ENCODE data around the gene DESI1. TPM values are rescaled to one million over a fixed set of nuclear protein-coding genes. Genes with fewer than 3 reads are reported as not detected.
"Not testable (repeated sequence)": the region's sequence is repeated elsewhere in the genome, so short reads cannot be mapped to it uniquely, and the experiment has no call there.

DESI1 gene
- total RNA-seq, 1 donor from 2014 or later: 40.5 TPM

- ATAC-seq (peak; percentile 87), DNase-seq (ENCODE audit: low spot score) (peak; percentile 100)
Observed at GRCh38 chr22:41589391-41590241, 31.2 kb downstream of the DESI1 start, which contains the start of gene PMM1. Gene PMM1, minus strand, starts transcription at chr22:41589840. Its CDS starts 35 bp downstream, at chr22:41589805.

DNA sequence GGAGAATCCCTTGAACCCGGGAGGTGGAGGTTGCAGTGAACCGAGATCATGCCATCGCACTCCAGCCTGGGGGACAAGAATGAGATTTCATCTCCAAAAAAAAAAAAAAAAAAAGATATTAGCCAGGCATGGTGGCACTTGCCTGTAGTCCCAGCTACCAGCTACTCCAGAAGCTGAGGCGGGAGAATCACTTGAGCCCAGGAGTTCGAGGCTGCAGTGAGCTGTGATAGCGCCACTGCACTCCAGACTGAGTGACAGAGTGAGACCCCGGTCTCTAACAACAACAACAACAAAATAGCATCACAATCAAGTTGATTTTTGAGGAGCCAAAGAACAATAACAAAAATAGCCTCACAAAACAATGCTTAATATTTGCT, 33.5 kb downstream of the DESI1 start:
- no peak for ATAC-seq

GRCh38 chr22:41585898-41586297, 34.9 kb downstream of the DESI1 start:
- no peak for ATAC-seq
- DNase-seq (ENCODE audit: low spot score): no peak

More for the DNA sequence above, 33.5 kb downstream of the DESI1 start:
- DNase-seq (ENCODE audit: low spot score): no peak

- ATAC-seq (no peak), DNase-seq (ENCODE audit: low spot score) (no peak)
Observed at GRCh38 chr22:41584881-41585280, 36.0 kb downstream of the DESI1 start.

- no peak for DNase-seq (ENCODE audit: low spot score)
- ATAC-seq: no peak
Observed at GRCh38 chr22:41582694-41583093, 38.1 kb downstream of the DESI1 start.

GRCh38 chr22:41579997-41580355, 40.9 kb downstream of the DESI1 start:
- ATAC-seq (no peak), DNase-seq (ENCODE audit: low spot score) (no peak)

DNA sequence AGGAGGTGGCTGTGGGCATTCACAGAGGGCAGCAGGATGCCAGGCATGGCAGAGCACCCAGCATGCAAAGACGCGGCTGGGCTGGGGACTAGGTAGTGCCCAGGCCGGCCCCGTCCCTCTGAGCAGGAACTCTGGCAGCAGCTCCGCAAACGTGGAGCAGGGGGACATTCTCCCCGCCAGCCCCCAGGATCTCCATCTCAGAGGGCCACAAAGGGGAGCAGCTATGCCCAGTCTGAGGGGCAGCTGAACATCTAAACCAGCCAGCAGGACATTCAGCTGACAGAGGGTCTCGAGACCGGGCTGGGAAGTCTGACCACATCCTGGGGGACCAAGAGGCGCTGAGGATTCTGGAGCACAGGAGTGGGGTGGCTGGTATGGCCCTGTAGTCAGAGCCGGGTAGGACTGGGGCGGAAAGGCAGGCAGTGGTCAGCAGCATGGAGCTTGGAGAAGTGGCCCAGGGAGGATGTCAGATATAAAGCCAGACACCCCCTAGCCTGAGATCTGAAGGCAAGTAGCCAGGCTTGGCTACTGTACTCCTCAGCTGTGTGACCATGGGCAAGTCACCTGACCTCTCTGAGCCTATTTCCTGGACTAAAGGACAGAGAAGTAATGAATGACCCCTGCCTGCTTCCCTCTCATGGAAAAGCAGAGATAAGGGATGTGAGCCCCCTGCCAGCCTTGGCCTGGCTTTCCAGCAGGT, 41.4 kb downstream of the DESI1 start:
- ATAC-seq: no peak

DNA sequence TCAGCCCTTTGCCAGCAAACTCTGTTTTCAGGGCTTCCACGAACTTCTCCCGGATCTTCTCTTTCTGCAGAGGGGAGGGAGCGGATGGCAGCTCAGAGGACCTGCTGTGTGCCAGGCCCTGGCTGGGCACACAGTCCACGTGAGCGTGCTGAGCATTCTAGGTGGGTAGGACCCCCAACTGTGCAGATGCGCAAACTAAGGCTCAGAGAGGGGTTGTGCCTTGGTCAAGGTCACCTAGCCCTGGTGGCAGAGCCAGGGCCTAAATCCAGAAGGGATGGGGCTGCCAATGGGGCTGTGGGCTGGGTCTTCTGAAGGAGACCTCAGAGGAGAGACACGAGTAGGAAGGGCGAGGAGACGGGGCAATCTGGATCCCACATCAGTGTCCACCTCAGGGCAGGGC, 42.0 kb downstream of the DESI1 start:
- DNase-seq (ENCODE audit: low spot score): no peak
- ATAC-seq: no peak

More for the DNA sequence above, 41.4 kb downstream of the DESI1 start:
- DNase-seq (ENCODE audit: low spot score): no peak

- DNase-seq (ENCODE audit: low spot score) (no peak), ATAC-seq (no peak)
Observed at GRCh38 chr22:41578114-41578513, 42.7 kb downstream of the DESI1 start.

GRCh38 chr22:41576877-41577276, 44.0 kb downstream of the DESI1 start:
- peak; percentile 85 for ATAC-seq
- peak; percentile 64 for DNase-seq (ENCODE audit: low spot score)

- DNase-seq (ENCODE audit: low spot score) (no peak), ATAC-seq (no peak)
Observed at GRCh38 chr22:41575533-41575932, 45.3 kb downstream of the DESI1 start.

DNA sequence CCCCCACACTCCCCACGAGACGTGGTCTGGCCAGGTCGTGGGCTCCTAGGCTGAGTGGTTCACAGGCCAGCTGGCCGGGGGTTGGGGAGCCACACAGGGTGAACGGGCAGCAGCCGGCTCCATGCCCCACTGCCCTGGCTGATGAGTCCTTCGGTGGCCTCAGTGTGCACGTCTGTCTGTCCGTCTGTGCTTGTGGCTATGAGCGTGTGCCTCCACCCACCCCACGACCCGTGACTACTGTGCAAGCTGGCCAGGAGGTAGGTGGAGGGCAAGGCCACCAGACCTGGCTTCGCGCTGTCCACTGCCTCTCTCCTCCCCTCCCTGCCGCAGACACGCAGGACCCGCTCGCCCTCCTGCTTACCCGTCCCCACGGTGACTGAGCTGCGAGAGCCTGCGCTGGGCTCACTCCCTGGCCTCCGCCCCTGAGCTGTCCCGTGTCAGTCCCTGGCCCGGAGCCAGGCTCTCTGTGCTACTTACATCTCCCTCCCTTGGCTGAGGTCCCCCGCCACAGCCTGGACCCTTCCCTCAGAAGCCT, 45.9 kb downstream of the DESI1 start:
- peak; percentile 3 for ATAC-seq
- no peak for DNase-seq (ENCODE audit: low spot score)

- no peak for ATAC-seq
- no peak for DNase-seq (ENCODE audit: low spot score)
Observed at GRCh38 chr22:41573677-41574076, 47.2 kb downstream of the DESI1 start.

GRCh38 chr22:41572305-41572704, 48.5 kb downstream of the DESI1 start:
- not testable (repeated sequence) for ATAC-seq; DNase-seq (ENCODE audit: low spot score)

GRCh38 chr22:41571786-41572185, 49.1 kb downstream of the DESI1 start:
- ATAC-seq (no peak), DNase-seq (ENCODE audit: low spot score) (no peak)

DNA sequence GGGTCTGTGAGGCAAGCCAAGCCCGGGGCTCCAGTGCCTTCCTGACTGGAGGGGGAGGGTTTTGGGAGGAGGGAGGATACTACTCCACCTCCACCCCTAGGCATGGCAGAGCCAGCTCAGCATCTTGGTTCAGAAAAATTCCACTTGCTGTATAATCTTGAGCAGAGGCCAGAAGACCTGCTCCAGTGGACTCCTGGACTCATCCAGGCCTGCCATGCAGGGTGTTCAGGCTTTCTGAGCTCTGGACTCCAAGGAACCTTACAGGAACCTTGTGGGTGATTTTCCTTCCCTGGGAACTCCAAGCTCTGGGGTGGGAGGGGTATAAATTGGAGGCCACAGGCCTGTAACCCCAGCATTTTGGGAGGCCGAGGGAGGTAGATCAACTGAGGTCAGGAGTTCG, 50.6 kb downstream of the DESI1 start:
- DNase-seq (ENCODE audit: low spot score) (no peak), ATAC-seq (no peak)

- ATAC-seq (no peak), DNase-seq (ENCODE audit: low spot score) (no peak)
Observed at GRCh38 chr22:41568811-41569210, 52.0 kb downstream of the DESI1 start.

GRCh38 chr22:41567512-41567768, 53.4 kb downstream of the DESI1 start:
- DNase-seq (ENCODE audit: low spot score) (no peak), ATAC-seq (no peak)

GRCh38 chr22:41565403-41566054, 55.3 kb downstream of the DESI1 start:
- peak; percentile 31 for ATAC-seq
- no peak for DNase-seq (ENCODE audit: low spot score)

DNA sequence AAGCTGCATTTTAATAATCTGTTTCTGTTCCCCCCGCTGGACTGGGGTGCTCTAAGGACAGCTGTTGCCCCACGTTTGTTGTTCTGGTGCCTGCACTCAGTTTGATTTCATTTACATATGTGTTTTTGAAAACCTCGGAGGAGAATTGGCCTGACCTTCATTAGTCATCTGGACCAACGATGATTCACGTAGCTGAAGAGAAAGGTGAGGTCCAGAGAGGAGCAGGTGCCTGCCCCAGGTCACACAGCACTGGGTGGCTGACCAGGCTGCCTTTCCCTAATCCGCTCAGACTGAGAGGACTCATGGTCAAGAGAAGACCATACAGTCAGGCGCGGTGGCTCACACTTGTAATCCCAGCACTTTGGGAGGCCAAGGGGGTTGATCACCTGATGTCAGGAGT, 56.3 kb downstream of the DESI1 start:
- DNase-seq (ENCODE audit: low spot score) (no peak), ATAC-seq (no peak)

- DNase-seq (ENCODE audit: low spot score): no peak
- ATAC-seq: no peak
Observed at GRCh38 chr22:41563051-41563711, 57.7 kb downstream of the DESI1 start.

Data from left lobe of liver (tissue), 2 donors.